T-helper 1 cell treated with Interleukin-12 subunit alpha and Interleukin-12 subunit beta and Interleukin-4 antibody, amounts not matched to agents 30 μg/mL and 1 μg/mL, for 36 hours (primary cell): ENCODE results near the gene TMEM232.
"Not testable (repeated sequence)": the region's sequence is repeated elsewhere in the genome, so short reads cannot be mapped to it uniquely, and the experiment has no call there.

ENCODE experiments used
- H3K27ac Mint-ChIP-seq: one replicate; pipeline ENCODE4 v1.8.0; 2021; ENCODE audit warnings: mild to moderate bottlenecking, mixed read lengths
- H3K27me3 Mint-ChIP-seq: one replicate; pipeline ENCODE4 v1.8.0; 2021; ENCODE audit warnings: low read depth, mixed read lengths
- H3K36me3 Mint-ChIP-seq: one replicate; pipeline ENCODE4 v1.8.0; 2021; ENCODE audit warnings: low read depth, mixed read lengths
- H3K4me1 Mint-ChIP-seq: one replicate; pipeline ENCODE4 v1.8.0; 2021; ENCODE audit warnings: low read depth, mixed read lengths
- H3K4me3 Mint-ChIP-seq: one replicate; pipeline ENCODE4 v1.8.0; 2021; ENCODE audit warnings: mild to moderate bottlenecking, moderate library complexity, mixed read lengths
- H3K9me3 Mint-ChIP-seq: one replicate; pipeline ENCODE4 v1.8.0; 2021; ENCODE audit warnings: mixed read lengths

Gene TMEM232

GRCh38 chr5:110735556-110735955 lies 9.1 kb upstream of the TMEM232 start:
- Mint-ChIP-seq H3K4me1 (peaks cover 16% of the 10 kb centered on the region), H3K4me3 (no peak overlapping the region), H3K36me3 (peaks cover 3% of the 10 kb centered on the region), H3K27ac (no peak overlapping the region), H3K27me3 (peaks cover 17% of the 10 kb centered on the region), H3K9me3 (no peaks in the 10 kb centered on the region)

- no peak overlapping the region for H3K27ac Mint-ChIP-seq
- peaks cover 17% of the 10 kb centered on the region for H3K27me3 Mint-ChIP-seq
- H3K4me3 Mint-ChIP-seq: no peak overlapping the region
- peaks cover 3% of the 10 kb centered on the region for H3K36me3 Mint-ChIP-seq
- H3K9me3 Mint-ChIP-seq: no peaks in the 10 kb centered on the region
- H3K4me1 Mint-ChIP-seq: peaks cover 10% of the 10 kb centered on the region
These were observed 7.6 kb upstream of the TMEM232 start for GRCh38 chr5:110734101-110734500.

- H3K9me3 Mint-ChIP-seq, H3K4me3 Mint-ChIP-seq, H3K27ac Mint-ChIP-seq, H3K36me3 Mint-ChIP-seq, H3K4me1 Mint-ChIP-seq: not testable (repeated sequence)
- H3K27me3 Mint-ChIP-seq: peaks cover 13% of the 10 kb centered on the region
These were observed 5.0 kb upstream of the TMEM232 start for GRCh38 chr5:110731499-110731898.

GRCh38 chr5:110727025-110727314 lies 499 bp upstream of the TMEM232 start:
- Mint-ChIP-seq H3K4me3 (peak overlapping the region; percentile 74), H3K4me1 (no peaks in the 10 kb centered on the region), H3K27me3 (no peaks in the 10 kb centered on the region), H3K27ac (no peak overlapping the region), H3K9me3 (no peaks in the 10 kb centered on the region), H3K36me3 (no peaks in the 10 kb centered on the region)

GRCh38 chr5:110718311-110718710 lies 8.2 kb downstream of the TMEM232 start:
- Mint-ChIP-seq H3K36me3 (no peaks in the 10 kb centered on the region), H3K9me3 (no peaks in the 10 kb centered on the region), H3K27ac (no peak overlapping the region), H3K27me3 (peaks cover 9% of the 10 kb centered on the region), H3K4me3 (no peak overlapping the region), H3K4me1 (no peaks in the 10 kb centered on the region)

GRCh38 chr5:110716247-110717245 lies 9.9 kb downstream of the TMEM232 start:
- H3K4me3 Mint-ChIP-seq: no peak overlapping the region
- H3K36me3 Mint-ChIP-seq: no peaks in the 10 kb centered on the region
- H3K27me3 Mint-ChIP-seq: peaks cover 10% of the 10 kb centered on the region
- no peaks in the 10 kb centered on the region for H3K9me3 Mint-ChIP-seq
- no peak overlapping the region for H3K27ac Mint-ChIP-seq
- no peaks in the 10 kb centered on the region for H3K4me1 Mint-ChIP-seq

GRCh38 chr5:110707260-110707844 lies 19.1 kb downstream of the TMEM232 start:
- Mint-ChIP-seq H3K4me3 (no peak overlapping the region), H3K9me3 (no peaks in the 10 kb centered on the region)

GRCh38 chr5:110705349-110705748 lies 21.1 kb downstream of the TMEM232 start:
- Mint-ChIP-seq H3K27me3 (peaks cover 10% of the 10 kb centered on the region), H3K4me1 (no peaks in the 10 kb centered on the region), H3K4me3 (no peak overlapping the region), H3K27ac (no peak overlapping the region), H3K36me3 (no peaks in the 10 kb centered on the region), H3K9me3 (no peaks in the 10 kb centered on the region)

More at GRCh38 chr5:110707260-110707844, 19.1 kb downstream of the TMEM232 start:
- no peak overlapping the region for H3K27ac Mint-ChIP-seq
- H3K36me3 Mint-ChIP-seq: no peaks in the 10 kb centered on the region
- peaks cover 20% of the 10 kb centered on the region for H3K27me3 Mint-ChIP-seq
- no peaks in the 10 kb centered on the region for H3K4me1 Mint-ChIP-seq

GRCh38 chr5:110703481-110703880 lies 23.0 kb downstream of the TMEM232 start:
- no peaks in the 10 kb centered on the region for H3K36me3 Mint-ChIP-seq
- H3K27ac Mint-ChIP-seq: no peak overlapping the region
- H3K27me3 Mint-ChIP-seq: peaks cover 1% of the 10 kb centered on the region
- no peaks in the 10 kb centered on the region for H3K4me1 Mint-ChIP-seq
- peaks cover 3% of the 10 kb centered on the region for H3K9me3 Mint-ChIP-seq
- H3K4me3 Mint-ChIP-seq: no peak overlapping the region

- Mint-ChIP-seq H3K27ac (no peak overlapping the region), H3K36me3 (no peaks in the 10 kb centered on the region), H3K4me3 (no peak overlapping the region), H3K9me3 (peaks cover 3% of the 10 kb centered on the region), H3K4me1 (no peaks in the 10 kb centered on the region), H3K27me3 (no peaks in the 10 kb centered on the region)
These were observed 23.8 kb downstream of the TMEM232 start for GRCh38 chr5:110702704-110703103.

- peaks cover 3% of the 10 kb centered on the region for H3K9me3 Mint-ChIP-seq
- no peak overlapping the region for H3K27ac Mint-ChIP-seq
- no peaks in the 10 kb centered on the region for H3K4me1 Mint-ChIP-seq
- H3K4me3 Mint-ChIP-seq: no peak overlapping the region
- no peaks in the 10 kb centered on the region for H3K27me3 Mint-ChIP-seq
- H3K36me3 Mint-ChIP-seq: no peaks in the 10 kb centered on the region
These were observed 24.2 kb downstream of the TMEM232 start for GRCh38 chr5:110702300-110702699.

GRCh38 chr5:110692669-110693068 lies 33.8 kb downstream of the TMEM232 start:
- not testable (repeated sequence) for H3K36me3 Mint-ChIP-seq, H3K4me1 Mint-ChIP-seq, H3K4me3 Mint-ChIP-seq, H3K9me3 Mint-ChIP-seq, H3K27me3 Mint-ChIP-seq, H3K27ac Mint-ChIP-seq

GRCh38 chr5:110690587-110690986 lies 35.9 kb downstream of the TMEM232 start:
- H3K27me3 Mint-ChIP-seq, H3K27ac Mint-ChIP-seq, H3K36me3 Mint-ChIP-seq, H3K4me1 Mint-ChIP-seq, H3K9me3 Mint-ChIP-seq, H3K4me3 Mint-ChIP-seq: not testable (repeated sequence)

GRCh38 chr5:110687485-110687884 lies 39.0 kb downstream of the TMEM232 start:
- Mint-ChIP-seq H3K4me1 (peaks cover 8% of the 10 kb centered on the region), H3K27me3 (no peaks in the 10 kb centered on the region), H3K27ac (no peak overlapping the region), H3K36me3 (no peaks in the 10 kb centered on the region), H3K4me3 (no peak overlapping the region), H3K9me3 (peaks cover 5% of the 10 kb centered on the region)

GRCh38 chr5:110686270-110686669 lies 40.2 kb downstream of the TMEM232 start:
- Mint-ChIP-seq H3K4me1 (peaks cover 8% of the 10 kb centered on the region), H3K27ac (no peak overlapping the region), H3K36me3 (no peaks in the 10 kb centered on the region), H3K4me3 (no peak overlapping the region), H3K27me3 (peaks cover 4% of the 10 kb centered on the region), H3K9me3 (peaks cover 5% of the 10 kb centered on the region)
